ENCODE results near the gene ARID4A.
"Not testable (repeated sequence)": the region's sequence is repeated elsewhere in the genome, so short reads cannot be mapped to it uniquely, and the experiment has no call there.

ARID4A gene

GRCh38 chr14:58298477-58299400 is at the start of gene ARID4A:
TSS of gene ARID4A (plus strand) at chr14:58298555. CDS start at chr14:58299855, 1,300 bp downstream.
- DNase-seq, result peak; percentile 73

DNA sequence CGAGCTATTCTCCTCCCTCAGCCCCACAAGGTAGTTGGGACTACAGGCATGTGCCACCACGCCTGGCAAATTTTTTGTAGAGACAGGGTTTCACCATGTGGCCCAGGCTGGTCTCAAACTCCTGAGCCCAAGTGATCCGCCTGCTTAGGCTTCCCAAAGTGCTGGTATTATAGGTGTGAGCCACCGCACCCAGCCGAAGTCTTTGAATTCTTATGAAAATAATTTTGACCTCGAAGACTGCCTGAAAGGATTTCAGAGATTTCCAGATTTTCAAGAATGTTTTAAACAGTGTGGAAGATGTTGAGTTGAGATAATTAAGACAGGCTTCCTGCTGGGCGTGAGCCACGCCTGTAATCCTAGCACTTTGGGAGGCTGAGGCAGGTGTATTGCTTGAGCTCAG is 48.7 kb upstream of the ARID4A start:
- DNase-seq, result no peak

DNA sequence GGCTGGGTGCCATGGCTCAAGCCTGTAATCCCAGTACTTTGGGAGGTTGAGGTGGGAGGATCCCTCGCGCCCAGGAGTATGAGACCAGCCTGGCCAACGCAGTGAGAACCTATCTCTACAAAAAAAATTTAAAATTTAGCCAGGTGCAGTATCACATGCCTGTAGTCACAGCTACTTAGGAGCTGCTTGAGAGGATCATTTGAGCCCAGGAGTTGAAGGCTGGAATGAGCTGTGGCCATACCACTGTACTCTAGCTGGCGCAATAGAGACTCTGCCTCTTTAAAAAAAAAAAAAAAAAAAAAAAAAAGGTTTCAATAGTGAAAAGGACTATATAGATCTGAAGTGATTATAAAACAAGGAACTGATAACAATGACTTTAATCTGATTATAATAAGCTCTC is 40.2 kb upstream of the ARID4A start:
- no peak for DNase-seq

- not testable (repeated sequence) for DNase-seq
Measured at GRCh38 chr14:58262005-58262404, 36.4 kb upstream of the ARID4A start.

DNA sequence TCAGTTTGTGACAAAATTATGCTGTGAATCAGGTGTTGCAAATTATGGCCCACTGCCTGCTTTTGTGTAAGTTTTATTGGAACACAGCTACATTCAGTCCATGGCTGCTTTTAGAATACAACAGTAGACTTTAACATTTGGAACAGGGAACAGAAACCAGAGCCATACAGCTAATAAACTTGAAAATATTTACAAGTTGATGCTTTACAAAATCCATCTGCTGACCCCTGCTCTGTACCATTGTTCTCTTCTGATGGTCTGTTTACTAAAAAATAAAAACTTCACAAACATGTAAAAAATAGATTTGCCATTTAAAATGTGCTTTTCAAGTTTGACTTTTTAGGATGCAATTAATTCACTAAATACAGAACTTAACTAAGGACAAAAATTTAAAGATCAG is 33.0 kb upstream of the ARID4A start:
- DNase-seq, result no peak

DNA sequence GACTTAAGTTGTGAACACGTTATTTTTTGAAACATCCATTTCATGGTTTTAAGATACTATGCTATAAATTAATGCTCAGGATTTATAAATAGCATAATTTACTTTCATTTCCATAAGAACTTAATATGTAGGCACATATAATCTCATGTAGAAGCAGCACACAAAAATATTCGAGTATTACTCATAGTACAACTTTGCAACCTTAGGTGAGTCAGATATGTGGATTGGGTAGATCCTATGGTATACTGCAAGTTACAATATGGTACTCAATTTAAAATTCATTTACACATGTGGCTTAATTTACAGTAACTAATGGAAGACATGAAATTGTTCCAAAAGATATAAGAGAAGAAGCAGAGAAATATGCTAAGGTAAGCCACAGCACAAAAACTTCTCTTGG is 27.7 kb upstream of the ARID4A start:
- no peak for DNase-seq

DNA sequence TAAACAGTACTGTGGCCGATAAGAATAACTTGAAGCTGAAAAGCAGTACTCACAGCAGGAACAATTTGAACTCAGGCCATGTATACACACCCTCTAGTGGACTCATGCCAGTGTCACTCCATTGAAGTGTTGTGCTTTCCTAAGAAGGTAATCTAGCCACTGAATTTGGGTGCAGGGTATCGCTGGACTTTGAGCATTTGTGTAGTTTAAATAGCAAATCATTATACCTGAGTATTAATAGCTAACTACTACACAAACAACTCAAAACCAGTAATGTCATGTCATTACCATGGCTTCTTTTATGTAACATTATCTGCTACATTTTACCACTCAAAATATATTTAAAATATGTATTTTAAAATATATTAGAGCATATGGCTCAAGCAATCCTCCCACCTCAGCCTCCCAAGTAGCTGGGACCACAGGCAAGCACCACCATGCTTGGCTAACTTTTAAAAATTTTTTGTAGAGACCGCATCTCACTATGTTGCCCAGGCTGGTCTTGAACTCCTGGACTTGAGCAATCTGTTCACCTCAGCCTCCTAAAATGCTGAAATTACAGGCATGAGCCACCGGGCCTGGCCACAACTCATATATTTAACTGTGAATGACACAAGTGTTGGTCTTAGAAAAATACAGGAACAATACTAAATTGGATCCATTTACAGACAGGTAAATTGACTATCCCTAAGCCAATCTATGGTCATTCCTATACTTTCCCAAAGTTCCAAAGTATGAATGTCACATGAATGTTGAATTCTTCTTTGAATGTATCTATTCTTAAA is 25.6 kb upstream of the ARID4A start:
- DNase-seq, result no peak

DNA sequence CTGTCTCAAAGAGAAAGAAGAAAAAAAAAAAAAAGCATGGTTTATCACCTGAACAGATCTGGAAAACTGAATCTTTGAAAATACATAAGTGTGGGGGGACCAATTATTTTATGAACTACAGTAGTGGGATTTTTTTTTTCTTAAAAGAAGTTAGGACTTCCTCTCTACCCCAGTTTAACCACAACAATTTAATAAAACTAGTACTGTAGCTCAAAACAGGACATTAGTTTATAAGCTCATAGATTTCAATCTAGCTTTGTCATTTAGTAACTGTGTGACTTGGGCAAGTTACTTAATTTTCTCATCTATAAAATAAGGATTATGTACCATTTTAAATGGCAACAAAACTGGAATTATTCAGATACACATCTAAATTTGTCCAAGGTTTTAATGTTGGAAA is 23.5 kb upstream of the ARID4A start:
- DNase-seq, result no peak

DNA sequence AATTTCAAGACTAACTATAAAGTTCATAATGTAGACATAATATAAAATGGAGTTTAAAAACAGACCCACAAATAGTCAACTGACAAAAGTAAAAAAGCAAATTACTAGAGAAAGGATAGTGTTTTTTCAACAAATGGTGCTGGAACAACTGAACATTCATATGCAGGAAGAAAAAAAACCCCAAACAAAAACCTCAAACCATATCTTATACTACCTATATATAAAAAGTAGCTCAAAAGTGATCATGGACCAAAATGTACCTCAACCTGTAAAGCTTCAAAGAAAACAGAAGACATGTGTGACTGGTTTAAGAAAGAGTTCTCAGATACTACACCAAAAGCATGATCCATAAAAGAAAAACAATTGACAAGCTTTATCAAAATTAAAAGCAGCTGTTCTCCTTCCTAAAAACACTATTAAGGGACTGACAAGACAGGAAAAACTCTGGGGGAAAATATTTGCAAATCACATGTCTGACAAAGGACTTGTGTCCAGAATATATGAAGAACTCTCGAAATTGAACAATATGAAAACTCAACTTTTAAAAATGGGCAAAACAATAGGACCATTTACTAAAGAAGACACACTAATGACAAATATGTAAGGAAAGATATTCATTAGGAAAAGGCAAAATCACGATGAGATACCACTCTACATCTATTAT is 22.7 kb upstream of the ARID4A start:
- no peak for DNase-seq

GRCh38 chr14:58276208-58276607 is 22.1 kb upstream of the ARID4A start:
- no peak for DNase-seq

DNA sequence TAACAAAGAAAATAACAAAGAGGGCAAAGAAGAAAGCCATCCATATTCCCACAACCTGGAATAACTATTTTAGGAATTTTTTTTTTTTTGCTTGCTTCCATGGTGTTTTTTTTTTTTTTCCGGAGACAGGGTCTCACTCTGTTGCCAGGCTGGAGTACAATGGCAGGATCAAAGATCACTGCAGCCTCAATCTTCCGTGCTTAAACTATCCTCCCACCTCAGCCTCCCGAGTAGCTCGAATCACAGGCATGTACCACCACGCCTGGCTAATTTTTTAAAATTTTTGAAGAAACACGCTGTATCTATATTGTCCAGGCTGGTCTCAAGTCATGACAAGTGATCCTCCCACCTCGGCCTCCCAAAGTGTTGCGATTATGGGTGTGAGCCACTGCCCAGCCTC is 20.2 kb upstream of the ARID4A start:
- DNase-seq, result no peak

- DNase-seq, result no peak
Measured at GRCh38 chr14:58280954-58281787, 17.2 kb upstream of the ARID4A start.

GRCh38 chr14:58281969-58282368 is 16.4 kb upstream of the ARID4A start:
- DNase-seq, result no peak

GRCh38 chr14:58282925-58283593 is 15.3 kb upstream of the ARID4A start:
- DNase-seq, result no peak

GRCh38 chr14:58283730-58284129 is 14.6 kb upstream of the ARID4A start:
- no peak for DNase-seq

GRCh38 chr14:58285132-58285531 is 13.2 kb upstream of the ARID4A start:
- DNase-seq, result no peak

DNA sequence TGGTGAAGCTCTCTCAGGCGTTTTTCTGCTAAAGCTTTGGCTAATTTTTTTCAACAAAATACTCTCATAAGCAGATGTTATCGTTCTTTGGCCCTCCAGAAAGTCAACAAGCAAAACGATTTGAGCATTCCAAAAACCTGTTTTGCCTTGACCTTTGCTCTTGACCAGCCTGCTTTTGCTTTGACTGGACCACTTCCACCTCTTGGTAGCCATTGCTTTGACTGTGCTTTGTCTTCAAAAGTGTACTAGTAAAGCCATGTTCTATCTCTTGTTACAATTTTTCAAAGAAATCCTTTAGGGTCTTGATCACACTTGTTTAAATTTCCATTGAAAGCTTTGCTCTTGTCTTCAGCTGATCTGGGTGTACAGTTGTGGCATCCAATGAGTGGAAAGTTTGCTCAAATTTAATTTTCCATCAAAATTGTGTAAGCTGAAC is 10.7 kb upstream of the ARID4A start:
- no peak for DNase-seq

DNA sequence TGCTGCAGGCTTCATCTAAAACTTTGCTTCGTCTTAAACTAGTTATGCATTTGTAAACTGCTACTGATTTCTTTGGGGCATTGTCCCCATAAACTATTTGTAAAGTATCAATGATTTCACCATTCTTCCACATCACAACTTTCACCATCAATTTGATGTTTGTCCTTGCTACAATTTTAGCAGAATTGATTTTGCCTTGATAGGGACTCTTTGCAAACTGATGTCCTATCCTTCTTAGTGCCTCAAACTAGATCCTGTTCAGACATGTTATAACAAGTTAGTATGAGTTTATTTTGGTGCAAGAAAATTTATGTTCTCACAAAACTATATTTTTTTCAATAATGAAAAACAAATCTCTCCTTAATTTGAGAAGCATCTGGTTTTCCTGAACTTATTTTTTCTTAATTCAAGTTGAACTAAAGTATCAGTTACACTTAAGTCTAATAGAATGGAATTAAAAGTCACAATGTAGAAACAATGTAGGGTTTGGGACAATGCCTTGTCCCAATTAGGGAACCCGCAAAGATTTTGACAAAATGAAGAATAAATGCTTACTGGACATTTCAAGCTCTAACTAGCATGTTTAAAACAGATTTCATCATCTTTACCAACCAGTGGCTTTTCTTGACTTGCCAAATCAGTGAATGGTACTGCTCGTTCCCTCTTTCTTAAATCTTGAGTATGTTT is 10.1 kb upstream of the ARID4A start:
- no peak for DNase-seq

GRCh38 chr14:58291646-58292045 is 6.7 kb upstream of the ARID4A start:
- no peak for DNase-seq

DNA sequence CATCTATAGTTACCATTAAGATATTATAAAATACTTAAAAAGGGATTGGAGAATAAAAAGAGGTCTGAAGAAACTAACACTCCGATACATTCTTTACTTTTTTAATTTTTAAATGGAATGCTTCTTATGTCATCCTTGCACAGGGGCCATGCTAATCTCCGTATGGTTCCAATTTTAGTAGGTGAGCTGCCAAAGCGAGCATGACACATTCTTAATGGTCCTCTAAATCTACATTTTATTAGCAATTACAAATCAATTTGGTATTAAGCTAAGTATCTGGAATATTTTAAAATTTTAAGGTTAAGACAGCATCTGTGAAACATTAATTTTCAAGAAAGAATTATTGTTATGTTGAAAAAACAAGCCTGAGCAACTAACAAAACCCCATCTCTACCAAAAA is 6.2 kb upstream of the ARID4A start:
- no peak for DNase-seq

GRCh38 chr14:58294201-58294600 is 4.2 kb upstream of the ARID4A start:
- no peak for DNase-seq

All from activated CD4-positive, CD25-positive, alpha-beta regulatory T cell treated with anti-CD3 and anti-CD28 coated beads, Interleukin-2, amount 50 U/mL, for 72 hours (primary cell).